Lung microvascular endothelial cell (primary cell): ENCODE data around the gene APOA1. TPM values are rescaled to one million over a fixed set of nuclear protein-coding genes. Genes with fewer than 3 reads are reported as not detected.
A peak's percentile ranks its signal among the peaks of the same experiment; 100 is the strongest.
"Not testable (repeated sequence)": the region's sequence is repeated elsewhere in the genome, so short reads cannot be mapped to it uniquely, and the experiment has no call there.

Experiments used
- DNase-seq, 2 donors: peaks; one replicate each; pipeline versions ENCODE4 v3.0.0 to v3.0.0-alpha.2; 2010; ENCODE audit warnings: low read depth in 2 of 2
- total RNA-seq: library from RNA; depleted of rRNA; stranded (reverse); fragments of >200 nt; gene quantifications from 2 replicates; pipeline ENCODE4 v1.2.1, GENCODE V29; 2014

APOA1 gene
- total RNA-seq, 1 donor from 2014 or later, result under 0.01 TPM

DNA sequence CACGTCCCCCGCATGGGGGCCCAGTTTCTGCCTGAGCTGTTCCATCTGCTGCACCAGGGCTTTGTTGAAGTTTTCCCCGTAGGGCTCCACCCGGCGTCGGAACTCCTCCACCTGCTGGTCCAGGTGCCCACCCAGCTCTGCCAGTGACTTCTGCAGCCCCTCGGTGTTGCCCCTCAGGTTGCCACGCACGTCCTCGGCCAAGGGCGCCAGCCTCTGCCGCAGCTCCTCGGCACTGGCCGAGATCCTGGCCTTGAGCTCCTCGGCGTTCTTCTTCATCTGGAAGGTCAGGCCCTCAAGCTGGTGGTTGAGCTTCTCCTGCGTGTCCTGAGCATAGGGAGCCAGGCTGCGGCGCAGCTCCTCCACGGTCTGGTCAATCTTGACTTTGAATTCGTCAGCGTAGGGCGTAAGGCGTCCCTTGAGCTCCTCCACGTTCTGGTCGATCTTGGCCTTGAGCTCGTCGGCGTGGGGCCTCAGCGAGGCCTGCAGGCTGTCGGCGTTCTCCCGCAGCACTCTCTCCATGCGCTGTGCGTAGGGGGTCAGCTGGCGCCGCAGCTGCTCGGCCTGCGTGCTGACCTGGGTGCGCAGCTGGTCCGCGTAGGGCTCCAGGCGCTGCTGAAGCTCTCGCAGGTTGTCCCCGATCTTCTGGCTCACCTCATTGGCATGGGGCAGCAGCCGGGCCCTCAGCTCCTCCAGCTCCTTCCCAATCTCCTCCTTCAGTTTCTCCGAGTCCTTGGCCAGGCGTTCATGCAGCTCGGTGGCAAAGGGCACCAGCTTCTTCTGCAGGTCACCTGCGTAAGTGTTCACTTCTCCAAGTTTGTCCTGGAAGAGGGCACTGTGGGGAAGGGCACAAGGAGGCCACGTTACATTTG lies 16.1 kb downstream of the APOA1 start:
- no peak for DNase-seq

DNA sequence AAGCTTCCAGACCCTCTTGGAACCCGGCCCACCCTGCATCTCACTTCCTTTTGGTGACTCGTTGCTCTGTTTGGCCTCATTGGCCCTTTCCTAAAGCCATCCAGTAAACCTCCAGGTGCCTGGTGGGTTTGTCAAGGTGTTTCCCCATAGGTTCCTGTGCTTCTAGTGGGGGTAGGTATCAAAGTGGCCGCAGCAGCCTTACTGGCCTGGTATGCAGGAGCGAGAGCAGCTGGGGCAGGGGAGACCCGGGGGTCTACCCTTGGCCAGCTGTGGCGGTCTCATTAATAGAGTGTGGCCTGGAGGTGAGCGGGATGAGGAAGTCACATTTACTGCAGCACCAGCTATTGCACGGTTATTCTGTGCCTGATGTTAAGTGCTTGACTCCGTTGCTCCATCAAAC lies 18.4 kb downstream of the APOA1 start:
- no peak for DNase-seq

DNA sequence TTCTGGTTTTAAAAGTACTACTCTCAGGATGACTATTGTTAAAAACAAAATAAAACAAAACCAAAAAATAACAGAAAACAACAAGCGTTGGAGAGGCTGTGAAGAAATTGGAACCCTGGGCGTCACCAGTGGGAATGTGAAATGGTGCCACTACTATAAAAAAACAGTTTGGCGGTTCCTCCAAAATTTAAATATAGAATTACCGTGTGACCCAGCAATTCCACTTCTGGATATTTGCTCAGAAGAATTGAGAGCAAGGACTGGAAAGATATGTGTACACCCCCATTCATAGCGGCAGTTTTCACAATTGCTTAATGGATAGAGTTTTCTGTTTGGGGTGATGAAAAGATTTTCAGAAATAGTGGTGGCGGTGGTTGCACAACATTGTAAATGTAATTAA lies 22.9 kb downstream of the APOA1 start:
- DNase-seq, result no peak

DNA sequence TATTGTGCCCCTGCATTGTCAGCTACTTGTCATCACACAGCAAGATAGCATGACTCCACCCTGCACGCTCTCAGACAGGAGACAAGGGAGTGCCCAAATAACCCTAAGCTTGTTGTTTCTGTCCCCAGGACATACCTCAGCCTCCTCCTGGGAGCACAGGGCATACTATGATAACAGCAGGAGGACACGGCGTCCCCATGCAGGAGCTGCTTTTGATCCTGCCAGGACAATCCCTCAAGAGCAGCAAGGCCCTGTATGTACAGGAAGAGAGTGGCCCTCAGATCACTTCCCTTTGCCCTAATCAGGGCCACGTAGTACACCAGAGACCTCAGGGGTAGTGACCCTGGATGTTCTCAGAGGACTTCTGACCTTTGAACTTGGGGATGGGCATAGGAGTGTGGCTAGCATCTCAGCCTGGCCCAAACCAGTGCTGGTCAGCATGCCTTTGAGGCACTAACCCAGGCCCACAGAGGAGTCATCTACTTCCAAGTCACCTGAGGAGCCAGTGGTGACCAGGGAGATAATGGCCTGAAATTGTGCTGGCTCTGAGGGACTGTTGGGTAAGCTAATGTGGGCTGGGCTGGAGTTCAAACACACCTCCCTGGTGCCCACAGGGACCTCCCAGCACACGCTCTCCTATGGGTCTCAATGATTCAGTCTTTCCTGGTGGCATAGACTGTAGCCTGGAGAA lies 23.5 kb downstream of the APOA1 start:
- no peak for DNase-seq

DNA sequence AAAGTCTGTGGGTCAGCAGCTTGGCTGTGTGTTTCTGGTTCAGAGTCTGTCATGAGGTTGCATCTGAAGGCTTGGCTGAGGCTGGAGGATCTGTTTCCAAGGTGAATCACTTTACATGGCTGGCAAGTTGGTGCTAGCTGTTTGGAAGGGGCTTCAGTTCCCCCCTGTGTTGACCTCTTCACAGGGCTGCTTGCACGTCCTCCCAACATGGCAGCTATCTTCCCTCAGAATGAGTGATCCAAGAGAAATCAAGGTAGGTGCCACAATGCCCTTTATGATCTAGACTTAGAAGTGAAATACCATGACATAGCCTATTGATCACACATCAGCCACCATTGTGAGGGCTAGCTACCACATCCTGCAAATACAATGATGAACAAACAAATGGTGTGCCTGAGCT lies 24.3 kb downstream of the APOA1 start:
- no peak for DNase-seq

DNA sequence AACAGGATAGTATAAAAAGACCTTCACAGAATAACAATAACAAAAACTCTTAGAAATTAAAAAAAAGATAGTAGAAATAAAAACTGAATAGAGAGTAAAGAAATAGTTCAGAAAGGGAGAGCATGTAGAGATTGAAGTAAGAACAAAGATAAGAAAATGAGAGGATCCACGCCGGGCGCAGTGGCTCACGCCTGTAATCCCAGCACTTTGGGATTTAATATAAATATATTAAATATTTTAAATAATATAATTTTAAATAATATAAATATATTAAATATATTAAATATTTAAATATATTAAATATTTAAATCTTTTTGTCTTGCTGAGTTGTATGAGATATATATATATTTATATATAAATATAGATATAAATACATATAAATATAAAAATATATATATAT lies 25.3 kb downstream of the APOA1 start:
- DNase-seq, result no peak

DNA sequence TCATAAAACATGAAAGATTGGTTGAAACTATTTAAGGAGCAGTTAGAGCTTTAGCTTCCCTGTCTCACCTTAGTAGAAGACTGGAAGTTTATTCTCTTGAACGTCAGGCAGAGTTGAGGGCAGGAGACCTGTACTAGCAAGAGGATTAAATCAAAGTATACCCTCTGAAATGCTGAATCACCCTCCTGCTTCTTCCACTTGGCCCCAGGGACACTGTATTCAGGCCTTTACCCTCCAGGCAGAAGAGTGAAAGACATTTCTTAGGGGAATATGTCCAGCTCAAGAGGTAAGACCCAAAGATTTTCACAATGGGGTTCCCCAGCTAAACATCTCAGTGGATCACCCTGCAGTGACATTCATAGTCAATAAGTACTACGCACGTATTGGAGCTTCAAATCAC lies 26.2 kb downstream of the APOA1 start:
- DNase-seq, result no peak

DNA sequence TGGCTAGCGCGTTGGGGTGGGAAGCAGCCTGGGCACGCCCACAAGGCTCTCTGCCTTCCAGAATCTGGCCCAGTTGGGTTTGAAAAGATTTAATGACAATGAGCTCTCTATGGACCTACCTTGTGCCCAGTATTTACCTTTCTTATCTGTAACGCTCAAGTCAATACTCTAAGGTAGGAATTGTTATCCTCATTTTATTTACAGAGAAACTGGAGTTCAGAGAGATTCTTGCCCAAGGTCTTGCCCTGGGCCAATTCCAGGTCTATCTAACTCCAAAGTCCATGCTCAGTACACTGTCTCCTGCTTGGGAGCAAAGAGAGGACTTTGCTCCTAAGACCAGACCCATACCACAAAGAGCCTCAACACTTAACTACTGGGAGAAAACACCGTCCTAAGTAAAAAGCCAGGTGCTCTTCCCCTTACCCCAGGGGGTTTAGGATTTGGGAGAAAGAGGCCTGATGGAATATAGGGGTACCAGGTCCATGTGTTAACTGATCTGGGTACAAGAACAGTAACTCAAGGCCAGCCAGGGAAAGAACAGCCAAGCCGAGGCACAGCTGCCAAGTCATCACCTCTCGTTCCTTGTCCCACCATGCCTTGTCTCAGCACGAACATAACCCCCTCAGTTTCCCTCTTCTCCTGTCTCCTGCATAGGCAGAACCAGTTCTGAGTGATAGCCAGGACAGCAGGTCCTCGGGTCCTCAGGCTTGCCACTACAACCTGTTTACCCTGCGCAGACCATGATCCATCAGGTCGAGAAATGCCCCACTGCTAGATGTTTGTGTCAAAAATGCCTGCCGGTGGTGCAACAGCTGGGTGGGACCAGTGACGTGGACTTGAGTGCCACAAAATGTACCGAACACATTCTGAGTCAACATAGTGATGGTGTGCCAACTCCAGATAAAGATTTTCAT lies 28.9 kb downstream of the APOA1 start:
- peak in 1 of 2 donors; percentile 47 for DNase-seq

DNA sequence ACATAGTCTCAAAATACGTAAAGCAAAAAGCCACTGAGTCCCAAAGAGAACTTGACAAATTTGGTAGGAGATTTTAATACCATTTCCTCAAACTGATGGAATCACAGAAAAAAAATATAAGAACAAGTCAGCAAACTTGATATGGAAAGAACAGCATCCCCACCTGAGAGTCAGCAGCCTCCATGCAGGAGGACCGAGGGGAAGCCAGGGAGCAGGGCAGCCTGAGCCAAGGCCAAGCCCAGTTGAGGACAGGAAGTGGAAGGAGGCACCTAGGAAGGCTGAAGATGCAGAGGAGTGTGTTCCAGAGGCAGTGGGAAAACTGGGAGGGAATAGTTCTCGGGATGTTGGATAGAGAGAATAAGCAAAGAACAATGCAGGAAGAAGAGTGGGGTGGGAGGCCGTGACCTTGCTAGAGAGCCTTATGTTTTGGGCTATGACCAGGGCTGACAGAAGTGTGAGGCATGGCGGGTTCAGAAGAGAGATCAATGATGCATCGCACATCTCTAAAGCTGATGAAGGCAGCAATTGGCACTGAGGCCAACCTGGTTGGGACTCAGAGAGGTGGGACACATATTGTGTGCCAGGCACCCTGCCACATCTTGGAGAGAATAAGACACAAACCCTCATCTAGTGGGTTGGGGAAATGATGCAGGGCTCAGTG lies 29.7 kb downstream of the APOA1 start:
- no peak for DNase-seq

DNA sequence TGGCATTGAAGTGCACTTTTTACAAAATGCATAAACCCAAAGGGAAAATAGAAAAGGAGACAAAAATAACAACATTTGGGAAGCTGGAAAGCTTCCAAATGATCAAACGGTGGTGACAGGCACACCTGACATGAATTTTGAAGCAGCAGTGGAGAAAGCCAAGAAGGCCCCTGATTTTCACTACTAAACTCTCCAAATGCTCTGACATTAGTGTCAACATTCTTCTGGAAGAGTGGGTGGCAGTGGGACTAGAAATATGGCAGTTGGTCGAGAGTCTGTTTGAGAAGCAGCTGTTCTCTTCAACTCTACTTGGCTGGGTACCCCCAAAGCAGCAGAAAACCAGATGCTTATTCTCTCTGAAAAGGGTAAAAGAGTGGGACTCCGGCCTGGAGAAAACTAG lies 33.4 kb downstream of the APOA1 start:
- DNase-seq, result no peak

DNA sequence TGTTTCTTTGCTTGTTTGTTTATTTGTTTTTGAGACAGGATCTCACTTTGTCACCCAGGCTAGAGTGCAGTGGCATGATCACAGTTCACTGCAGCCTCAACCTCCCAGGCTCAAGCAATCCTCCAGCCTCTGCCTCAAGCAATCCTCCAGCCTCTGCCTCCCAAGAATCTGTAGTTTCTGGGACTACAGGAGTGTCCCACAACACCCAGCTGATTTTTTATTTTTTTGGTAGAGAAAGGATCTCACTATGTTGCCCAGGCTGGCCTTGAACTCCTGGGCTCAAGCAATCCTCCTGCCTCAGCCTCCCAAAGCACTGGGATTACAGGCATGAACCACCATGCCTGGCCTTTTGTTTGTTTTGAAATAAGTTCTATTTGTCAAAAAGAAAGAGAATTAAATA lies 35.8 kb downstream of the APOA1 start:
- DNase-seq, result not testable (repeated sequence)

DNA sequence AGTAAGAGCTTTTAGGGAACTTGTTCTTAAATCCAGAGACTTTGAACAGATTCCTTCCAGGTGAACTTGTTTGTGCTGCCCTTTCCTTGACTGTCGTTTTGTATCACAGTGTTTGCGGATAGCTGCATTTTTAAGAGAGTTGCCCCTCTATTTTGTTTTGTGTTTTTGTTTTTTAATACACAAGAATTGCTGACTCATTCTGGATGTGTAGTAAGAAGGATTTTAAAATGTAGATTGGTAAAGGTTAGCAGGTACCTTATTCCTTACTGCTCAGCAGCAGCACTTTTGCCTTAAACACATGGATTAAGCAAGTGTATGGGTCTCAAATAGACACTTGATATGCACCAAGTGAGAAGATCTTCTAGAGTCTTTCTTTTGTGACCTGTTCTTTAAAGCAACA lies 36.8 kb downstream of the APOA1 start:
- no peak for DNase-seq

DNA sequence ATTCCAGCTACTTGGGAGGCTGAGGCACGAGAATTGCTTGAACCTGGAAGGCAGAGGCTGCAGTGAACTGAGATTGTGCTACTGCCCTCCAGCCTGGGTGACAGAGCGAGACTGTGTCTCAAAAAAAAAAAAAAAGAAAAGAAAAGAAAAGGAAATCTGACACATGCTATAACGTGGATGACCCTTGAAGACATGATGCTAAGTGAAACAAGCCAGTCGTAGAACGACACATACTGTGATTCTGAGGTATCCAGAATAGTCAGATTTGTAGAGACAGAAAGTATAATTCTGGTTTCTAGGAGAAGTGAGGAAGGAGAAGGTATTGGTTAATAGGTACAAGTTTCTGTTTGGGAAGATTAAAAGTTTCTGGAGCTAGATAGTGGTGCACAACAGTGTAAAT lies 39.1 kb downstream of the APOA1 start:
- DNase-seq, result no peak

DNA sequence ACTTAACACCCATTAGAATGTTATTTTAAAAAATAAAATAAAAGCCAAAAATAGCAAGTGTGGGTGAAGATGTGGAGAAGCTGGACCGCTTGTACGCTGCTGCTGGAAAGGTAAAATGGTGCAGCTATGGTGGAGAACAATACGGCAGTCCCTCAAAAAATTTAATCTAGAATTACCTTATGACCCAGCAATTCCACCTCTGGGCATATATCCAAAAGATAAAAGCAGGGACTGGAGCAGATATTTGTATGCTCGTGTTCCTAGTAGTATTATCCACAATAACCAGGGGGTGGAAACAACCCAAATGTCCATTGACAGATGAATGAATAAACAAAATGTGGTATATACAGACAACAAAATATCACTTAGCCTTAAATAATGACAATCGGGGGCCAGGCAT lies 39.6 kb downstream of the APOA1 start:
- DNase-seq, result no peak

DNA sequence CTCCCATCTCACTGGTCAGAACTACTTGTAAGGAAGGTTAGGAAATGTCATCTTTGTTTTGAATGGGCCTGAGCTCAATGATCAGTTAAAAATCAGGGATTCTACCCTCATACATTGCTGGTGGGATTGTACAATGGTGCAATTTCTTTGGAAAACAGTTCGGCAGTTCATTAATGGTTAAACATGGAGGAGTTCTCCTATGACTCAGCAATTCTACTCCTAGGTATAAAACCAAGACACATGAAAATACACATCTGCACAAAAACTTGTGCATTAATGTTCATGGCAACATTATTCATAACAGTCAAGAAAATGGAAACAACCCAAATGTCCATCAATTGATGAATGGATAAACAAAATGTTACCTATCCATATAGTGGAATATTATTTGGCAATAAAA lies 40.9 kb downstream of the APOA1 start:
- DNase-seq, result no peak

DNA sequence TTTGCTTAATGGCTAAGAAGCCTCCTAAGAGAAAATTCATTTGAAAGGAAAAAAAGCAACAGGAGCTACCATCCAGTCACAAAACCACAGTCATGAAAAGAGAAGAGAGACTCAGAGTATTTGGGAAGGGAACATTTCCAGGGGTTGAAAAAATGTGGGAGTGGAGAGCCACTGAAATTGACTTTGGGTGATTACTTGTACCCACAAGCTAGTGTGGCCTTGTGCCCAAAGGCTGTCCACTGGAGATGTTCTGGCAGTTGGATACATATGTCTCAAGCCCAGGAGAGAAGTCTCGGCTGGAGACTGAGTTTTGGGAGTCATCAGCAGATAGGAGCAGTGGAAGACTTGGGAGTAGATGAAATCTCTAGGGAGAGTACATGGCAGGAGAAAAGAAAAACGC lies 42.6 kb downstream of the APOA1 start:
- DNase-seq, result no peak

DNA sequence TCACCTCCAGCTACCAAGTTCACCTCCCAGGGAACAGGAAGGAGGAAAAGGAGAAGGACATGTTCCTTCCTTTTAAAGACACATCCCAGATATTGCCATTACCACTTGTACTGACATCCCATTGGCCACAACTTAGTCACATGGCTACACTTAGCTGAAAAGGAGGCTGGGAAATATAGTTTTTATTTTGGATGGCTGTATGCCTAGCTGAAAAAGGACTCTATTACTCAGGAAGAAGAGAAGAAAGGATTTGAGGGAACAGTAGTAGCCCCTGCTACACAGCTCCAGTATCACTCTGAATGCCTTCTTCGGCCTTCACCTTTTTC lies 43.7 kb downstream of the APOA1 start:
- peak in 1 of 2 donors; percentile 12 for DNase-seq

DNA sequence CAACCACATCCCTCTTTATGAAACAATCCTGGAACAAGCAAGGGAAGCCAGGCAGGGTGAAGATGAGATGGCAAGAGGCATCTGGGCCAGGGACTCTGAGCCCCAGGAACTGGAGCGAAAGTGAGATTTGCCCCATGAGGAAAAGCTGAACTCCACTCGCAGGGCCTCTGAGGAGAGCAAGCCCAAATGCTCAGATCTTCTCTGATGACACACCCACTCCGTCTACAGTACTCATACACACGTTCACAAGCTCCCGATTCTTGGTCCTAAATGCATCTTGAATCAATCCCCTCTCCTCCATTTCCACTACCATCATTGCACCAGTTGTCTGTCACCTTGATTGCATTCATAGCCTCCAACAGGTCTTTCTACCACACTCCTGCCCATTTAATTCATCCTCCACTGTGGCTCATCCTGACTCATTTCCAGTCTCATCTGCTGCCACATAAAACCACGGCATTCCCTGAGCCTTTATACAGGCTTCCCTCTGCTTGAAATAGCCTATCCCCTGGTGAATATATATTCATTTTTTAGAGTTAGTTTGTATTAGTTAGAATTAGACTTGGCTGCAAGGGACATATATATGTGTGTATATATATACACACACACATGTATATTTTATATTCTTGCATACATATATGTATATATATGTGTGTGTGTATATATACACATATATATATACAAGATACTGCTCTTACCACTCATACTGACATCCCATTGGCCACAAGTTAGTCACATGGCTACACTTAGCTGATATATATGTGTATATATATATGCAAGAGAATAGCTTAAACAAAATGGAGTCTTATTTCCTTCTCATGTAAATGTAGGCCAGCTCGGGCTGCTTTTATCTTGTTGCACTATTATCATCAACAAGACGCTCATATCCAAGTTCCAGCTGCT lies 44.3 kb downstream of the APOA1 start:
- DNase-seq, result peak in 1 of 2 donors; percentile 64

DNA sequence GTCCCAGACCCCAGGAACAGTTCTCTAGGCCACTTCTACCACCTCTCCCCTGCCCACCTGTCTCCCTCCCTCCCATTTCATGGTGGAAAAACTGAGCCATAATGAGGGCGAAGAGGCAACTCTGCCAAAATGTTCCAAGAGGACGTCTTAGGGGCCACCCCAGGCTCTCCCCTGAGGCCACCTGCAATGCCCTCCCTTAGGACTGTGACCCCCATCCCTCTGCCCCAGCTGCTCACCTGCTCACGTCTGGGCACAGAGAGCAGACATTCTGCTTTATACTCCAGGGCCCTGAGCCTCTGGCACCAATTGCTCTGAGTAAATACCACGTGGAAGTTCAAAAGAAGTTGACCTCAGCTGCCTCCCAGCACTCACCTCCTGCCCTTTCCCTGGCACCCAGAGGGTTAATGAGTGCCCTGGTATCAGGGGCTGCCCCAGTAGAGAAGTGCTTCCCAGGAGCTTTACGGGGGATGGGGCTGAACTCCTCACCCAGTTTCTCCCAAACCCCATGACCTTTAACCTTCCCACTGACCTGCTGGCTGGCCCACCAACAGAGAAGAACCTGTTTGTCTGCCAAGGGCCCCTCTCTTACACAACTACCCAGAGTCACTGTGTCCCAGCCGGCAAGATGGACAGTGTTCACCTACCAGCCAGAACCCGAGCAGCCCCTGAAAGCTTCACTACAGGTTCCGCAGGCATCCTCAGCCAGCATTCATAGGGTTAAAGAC lies 45.1 kb downstream of the APOA1 start:
- no peak for DNase-seq

DNA sequence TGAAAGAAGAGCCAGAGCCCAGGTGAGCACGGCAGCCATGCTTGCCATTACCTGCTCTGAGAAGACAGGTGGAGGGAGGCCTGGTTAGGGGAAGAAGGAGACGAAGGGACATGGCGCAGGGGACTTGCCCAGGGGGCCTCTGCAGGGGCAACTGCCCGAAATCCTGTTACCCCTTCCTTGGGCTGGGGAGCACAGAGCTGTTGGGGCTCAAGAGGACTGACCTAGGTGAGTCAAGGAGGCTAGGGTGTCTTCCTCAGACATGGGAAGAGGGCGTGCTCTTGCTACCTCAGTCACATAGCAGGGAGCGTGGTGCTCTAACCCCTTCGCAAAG lies 45.6 kb downstream of the APOA1 start, which contains the start of gene APOA5:
TSS of gene APOA5 (minus strand) at position 67 of the 331 bp plus-strand sequence. CDS start at position 48, 19 bp downstream.
- DNase-seq, result no peak
